HEK293 (cell line): ENCODE results near the gene FKBP8.

Experiments
- SP7 ChIP-seq: fragments of 450-650 bp; formaldehyde crosslinking; IDR thresholded peaks from 2 replicates; pipeline ENCODE4 v1.5.1; 2016; ENCODE audit warnings: missing biosample characterization, missing genetic modification characterization
- ZBTB21 ChIP-seq: fragments of 450-650 bp; formaldehyde crosslinking; IDR thresholded peaks from 2 replicates; pipeline ENCODE4 v1.5.1; 2017; ENCODE audit warnings: missing biosample characterization, missing genetic modification characterization
- ZNF214 ChIP-seq: fragments of 450-650 bp; formaldehyde crosslinking; IDR thresholded peaks from 2 replicates; pipeline ENCODE4 v1.5.1; 2017; ENCODE audit warnings: missing biosample characterization, mild to moderate bottlenecking, missing genetic modification characterization, borderline replicate concordance
- ZNF677 ChIP-seq: fragments of 450-650 bp; IDR thresholded peaks from 2 replicates; pipeline ENCODE4 v1.5.0; 2018; ENCODE audit warnings: missing biosample characterization, mild to moderate bottlenecking, missing genetic modification characterization, moderate library complexity
- TF ChIP-seq, protein P1 (sequence below): fragments of 450-650 bp; formaldehyde crosslinking; IDR thresholded peaks from 2 replicates; pipeline ENCODE4 v1.5.1; 2016; ENCODE audit warnings: missing biosample characterization, missing genetic modification characterization
- TF ChIP-seq, protein P2 (sequence below): fragments of 450-650 bp; formaldehyde crosslinking; IDR thresholded peaks from 2 replicates; pipeline ENCODE4 v1.5.1; 2016; ENCODE audit warnings: missing biosample characterization, missing genetic modification characterization
- TF ChIP-seq, protein P3 (sequence below): fragments of 450-650 bp; formaldehyde crosslinking; conservative IDR thresholded peaks from 2 replicates; pipeline ENCODE4 v1.5.1; 2016; ENCODE audit warnings: low read depth, missing biosample characterization, missing genetic modification characterization

DNA sequence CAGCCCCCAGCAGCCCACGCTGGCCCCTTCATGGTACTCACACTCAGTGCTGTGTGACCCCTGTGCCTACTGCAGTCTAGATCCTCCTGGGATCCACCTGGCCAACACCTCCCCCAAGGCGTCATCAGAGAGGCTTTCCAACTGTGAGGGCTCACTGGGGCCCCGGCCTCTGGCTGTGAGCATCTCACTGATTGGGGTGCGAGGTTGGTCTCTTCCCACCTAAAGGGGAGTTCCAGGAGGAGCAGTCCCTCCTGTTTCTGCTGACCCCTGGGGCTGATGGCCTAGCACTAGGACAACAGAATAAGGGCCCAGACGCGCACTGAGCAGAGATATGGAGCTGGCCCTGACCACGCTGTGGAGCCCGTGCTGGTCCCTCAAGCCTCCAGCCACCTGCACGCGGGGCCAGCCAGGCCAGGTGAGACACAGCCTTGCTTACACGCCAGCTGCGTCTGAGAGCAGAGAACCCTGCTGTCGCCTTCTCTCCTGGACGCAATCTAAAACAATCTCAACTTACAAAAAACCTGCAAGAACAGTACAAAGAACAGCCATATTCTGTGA is 53.7 kb downstream of the FKBP8 start:
- TF ChIP-seq, protein P1, sequence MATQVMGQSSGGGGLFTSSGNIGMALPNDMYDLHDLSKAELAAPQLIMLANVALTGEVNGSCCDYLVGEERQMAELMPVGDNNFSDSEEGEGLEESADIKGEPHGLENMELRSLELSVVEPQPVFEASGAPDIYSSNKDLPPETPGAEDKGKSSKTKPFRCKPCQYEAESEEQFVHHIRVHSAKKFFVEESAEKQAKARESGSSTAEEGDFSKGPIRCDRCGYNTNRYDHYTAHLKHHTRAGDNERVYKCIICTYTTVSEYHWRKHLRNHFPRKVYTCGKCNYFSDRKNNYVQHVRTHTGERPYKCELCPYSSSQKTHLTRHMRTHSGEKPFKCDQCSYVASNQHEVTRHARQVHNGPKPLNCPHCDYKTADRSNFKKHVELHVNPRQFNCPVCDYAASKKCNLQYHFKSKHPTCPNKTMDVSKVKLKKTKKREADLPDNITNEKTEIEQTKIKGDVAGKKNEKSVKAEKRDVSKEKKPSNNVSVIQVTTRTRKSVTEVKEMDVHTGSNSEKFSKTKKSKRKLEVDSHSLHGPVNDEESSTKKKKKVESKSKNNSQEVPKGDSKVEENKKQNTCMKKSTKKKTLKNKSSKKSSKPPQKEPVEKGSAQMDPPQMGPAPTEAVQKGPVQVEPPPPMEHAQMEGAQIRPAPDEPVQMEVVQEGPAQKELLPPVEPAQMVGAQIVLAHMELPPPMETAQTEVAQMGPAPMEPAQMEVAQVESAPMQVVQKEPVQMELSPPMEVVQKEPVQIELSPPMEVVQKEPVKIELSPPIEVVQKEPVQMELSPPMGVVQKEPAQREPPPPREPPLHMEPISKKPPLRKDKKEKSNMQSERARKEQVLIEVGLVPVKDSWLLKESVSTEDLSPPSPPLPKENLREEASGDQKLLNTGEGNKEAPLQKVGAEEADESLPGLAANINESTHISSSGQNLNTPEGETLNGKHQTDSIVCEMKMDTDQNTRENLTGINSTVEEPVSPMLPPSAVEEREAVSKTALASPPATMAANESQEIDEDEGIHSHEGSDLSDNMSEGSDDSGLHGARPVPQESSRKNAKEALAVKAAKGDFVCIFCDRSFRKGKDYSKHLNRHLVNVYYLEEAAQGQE (tag by site-specific recombination) = no peak
- TF ChIP-seq ZBTB21 (no peak), ZNF214 (tag by site-specific recombination) (no peak), SP7 (no peak), ZNF677 (no peak)
- TF ChIP-seq, protein P2, sequence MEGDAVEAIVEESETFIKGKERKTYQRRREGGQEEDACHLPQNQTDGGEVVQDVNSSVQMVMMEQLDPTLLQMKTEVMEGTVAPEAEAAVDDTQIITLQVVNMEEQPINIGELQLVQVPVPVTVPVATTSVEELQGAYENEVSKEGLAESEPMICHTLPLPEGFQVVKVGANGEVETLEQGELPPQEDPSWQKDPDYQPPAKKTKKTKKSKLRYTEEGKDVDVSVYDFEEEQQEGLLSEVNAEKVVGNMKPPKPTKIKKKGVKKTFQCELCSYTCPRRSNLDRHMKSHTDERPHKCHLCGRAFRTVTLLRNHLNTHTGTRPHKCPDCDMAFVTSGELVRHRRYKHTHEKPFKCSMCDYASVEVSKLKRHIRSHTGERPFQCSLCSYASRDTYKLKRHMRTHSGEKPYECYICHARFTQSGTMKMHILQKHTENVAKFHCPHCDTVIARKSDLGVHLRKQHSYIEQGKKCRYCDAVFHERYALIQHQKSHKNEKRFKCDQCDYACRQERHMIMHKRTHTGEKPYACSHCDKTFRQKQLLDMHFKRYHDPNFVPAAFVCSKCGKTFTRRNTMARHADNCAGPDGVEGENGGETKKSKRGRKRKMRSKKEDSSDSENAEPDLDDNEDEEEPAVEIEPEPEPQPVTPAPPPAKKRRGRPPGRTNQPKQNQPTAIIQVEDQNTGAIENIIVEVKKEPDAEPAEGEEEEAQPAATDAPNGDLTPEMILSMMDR (tag by site-specific recombination) = no peak
- TF ChIP-seq, protein P3, sequence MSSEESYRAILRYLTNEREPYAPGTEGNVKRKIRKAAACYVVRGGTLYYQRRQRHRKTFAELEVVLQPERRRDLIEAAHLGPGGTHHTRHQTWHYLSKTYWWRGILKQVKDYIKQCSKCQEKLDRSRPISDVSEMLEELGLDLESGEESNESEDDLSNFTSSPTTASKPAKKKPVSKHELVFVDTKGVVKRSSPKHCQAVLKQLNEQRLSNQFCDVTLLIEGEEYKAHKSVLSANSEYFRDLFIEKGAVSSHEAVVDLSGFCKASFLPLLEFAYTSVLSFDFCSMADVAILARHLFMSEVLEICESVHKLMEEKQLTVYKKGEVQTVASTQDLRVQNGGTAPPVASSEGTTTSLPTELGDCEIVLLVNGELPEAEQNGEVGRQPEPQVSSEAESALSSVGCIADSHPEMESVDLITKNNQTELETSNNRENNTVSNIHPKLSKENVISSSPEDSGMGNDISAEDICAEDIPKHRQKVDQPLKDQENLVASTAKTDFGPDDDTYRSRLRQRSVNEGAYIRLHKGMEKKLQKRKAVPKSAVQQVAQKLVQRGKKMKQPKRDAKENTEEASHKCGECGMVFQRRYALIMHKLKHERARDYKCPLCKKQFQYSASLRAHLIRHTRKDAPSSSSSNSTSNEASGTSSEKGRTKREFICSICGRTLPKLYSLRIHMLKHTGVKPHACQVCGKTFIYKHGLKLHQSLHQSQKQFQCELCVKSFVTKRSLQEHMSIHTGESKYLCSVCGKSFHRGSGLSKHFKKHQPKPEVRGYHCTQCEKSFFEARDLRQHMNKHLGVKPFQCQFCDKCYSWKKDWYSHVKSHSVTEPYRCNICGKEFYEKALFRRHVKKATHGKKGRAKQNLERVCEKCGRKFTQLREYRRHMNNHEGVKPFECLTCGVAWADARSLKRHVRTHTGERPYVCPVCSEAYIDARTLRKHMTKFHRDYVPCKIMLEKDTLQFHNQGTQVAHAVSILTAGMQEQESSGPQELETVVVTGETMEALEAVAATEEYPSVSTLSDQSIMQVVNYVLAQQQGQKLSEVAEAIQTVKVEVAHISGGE = no peak
